NCI-H510A treated with DMSO at 0.1 percent for 48 hours (cell line): Measurements from ENCODE around the gene IVD.

Source experiments
- DNase-seq: peaks from one replicate; lab custom pipeline; 2025; lab: John Stamatoyannopoulos, UW

IVD gene

GRCh38 chr15:40377606-40378005 lies 28.0 kb upstream of the IVD start:
- DNase-seq: no peak

- no peak for DNase-seq
These were observed 26.2 kb upstream of the IVD start for GRCh38 chr15:40379374-40379773.

- no peak for DNase-seq
These were observed 25.7 kb upstream of the IVD start for GRCh38 chr15:40379853-40380252.

DNA sequence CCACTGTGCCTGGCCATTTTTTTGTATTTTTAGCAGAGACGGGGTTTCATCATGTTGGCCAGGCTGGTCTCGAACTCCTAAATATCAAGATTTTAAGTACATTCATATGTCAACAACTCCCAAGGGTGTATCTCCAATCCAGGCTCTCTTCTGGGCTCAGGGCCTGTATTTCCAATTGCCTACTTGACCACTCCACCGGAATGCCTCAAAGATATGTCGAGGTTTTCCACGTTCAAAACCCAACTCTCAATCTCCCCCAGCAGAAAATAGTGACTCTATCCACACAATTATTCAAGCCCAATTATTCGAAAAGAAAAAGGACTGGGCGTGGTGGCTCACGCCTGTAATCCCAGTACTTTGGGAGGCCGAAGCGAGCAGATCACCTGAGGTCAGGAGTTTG lies 25.0 kb upstream of the IVD start:
- DNase-seq: no peak

- no peak for DNase-seq
These were observed 23.6 kb upstream of the IVD start for GRCh38 chr15:40381818-40382529.

DNA sequence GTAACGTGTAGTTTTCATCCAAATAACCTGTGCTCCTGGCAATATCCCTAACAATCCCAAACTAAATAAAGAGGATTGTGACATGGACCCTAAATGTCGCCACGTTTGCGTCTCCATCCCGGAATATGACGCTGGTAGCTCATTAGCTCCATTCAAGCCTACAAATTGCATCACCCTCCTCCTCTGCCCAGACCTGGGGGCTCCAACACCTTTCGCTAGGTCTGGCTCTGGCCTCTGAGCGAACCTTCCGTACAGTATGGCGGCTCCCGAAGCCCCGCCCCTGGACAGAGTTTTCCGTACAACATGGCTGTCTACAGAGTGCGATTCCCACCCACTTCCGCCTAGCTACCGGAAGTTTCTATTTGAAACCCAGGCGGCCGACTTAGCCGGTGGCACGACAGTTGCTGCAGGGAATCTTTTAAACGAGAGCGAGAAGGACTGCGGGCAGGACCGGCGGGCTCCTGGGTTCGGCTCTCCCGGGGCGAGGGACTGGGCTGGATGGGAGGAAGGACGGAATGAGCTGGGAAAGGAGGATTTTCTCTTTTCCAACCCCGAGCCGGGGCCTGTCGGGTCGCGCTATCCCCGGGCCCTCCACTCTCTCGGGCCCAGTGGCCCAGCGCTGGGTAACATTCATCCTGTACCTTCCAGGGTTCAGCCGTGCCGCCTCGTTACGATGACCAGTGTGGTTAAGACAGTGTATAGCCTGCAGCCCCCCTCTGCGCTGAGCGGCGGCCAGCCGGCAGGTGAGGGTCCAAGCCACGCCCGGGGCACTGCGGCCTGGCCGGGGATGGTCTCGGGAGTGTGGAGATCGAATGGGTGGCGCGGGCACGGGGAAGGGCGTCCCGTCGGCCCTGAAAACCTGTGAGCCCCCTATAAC lies 22.8 kb upstream of the IVD start, which contains the start of gene KNSTRN:
Gene KNSTRN, plus strand, starts transcription at position 142 of the 877 bp plus-strand sequence. Its CDS starts 115 bp downstream, at position 257.
- DNase-seq: peak; percentile 87

GRCh38 chr15:40386480-40386879 lies 19.1 kb upstream of the IVD start:
- DNase-seq: no peak

- no peak for DNase-seq
These were observed 16.4 kb upstream of the IVD start for GRCh38 chr15:40388941-40389823.

- DNase-seq: no peak
These were observed 15.6 kb upstream of the IVD start for GRCh38 chr15:40389824-40390595.

- no peak for DNase-seq
These were observed 12.3 kb upstream of the IVD start for GRCh38 chr15:40392986-40393948.

GRCh38 chr15:40397688-40398412 lies 7.7 kb upstream of the IVD start:
- DNase-seq: no peak

DNA sequence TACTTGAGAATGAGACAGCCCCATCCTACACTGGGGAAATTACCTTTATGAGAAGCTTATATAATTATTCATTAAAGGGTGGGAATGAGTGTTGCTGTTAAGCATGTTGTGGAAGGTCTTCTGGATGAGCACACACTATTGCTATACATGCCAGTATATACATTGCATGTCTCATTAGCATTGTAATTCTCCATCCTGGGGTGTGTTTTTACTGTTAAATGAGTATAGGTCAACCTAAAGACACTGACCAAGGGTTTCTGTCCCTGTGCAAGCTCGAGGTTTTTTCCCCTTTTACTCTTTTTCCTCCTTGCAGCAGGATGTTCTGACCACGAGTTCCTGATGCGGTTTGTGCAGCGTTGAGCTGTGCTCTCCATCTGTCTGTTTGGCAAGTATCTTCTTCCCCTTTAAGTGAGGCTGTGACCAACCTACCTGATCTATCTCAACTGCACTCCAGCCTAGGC lies 7.2 kb upstream of the IVD start:
- no peak for DNase-seq

DNA sequence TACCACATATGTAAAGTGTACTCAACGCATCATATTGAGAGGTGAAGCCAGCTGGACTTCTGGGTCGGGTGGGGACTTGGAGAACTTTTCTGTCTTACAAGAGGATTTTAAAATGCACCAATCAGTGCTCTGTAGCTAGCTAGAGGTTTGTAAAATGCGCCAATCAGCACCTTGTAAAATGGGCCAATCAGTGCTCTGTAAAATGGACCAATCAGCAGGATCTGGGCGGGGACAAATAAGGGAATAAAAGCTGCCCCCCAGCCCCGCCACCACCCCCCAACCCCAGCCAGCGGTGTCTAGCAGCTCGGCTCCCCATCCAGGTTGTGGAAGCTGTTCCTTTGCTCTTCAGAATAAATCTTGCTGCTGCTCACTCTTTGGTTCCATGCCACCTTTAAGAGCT lies 6.2 kb upstream of the IVD start:
- DNase-seq: no peak

- DNase-seq: no peak
These were observed 1.9 kb downstream of the IVD start for GRCh38 chr15:40407330-40407990.

- no peak for DNase-seq
These were observed 3.8 kb downstream of the IVD start for GRCh38 chr15:40409366-40409765.

GRCh38 chr15:40410476-40410875 lies 4.9 kb downstream of the IVD start:
- DNase-seq: no peak

GRCh38 chr15:40412095-40412759 lies 6.6 kb downstream of the IVD start:
- no peak for DNase-seq

- DNase-seq: no peak
These were observed 7.4 kb downstream of the IVD start for GRCh38 chr15:40413036-40413435.
